HG02885 (cell line): ENCODE data around the gene SCTR.
A peak's percentile ranks its signal among the peaks of the same experiment; 100 is the strongest.

Experiments used
- ATAC-seq: cut with Tn5 transposase; IDR thresholded peaks from one replicate; pipeline ENCODE4 v1.9.1; 2021; ENCODE audit warnings: mild to moderate bottlenecking; ENCODE audit not compliant: unreplicated experiment, poor library complexity

Gene SCTR

DNA sequence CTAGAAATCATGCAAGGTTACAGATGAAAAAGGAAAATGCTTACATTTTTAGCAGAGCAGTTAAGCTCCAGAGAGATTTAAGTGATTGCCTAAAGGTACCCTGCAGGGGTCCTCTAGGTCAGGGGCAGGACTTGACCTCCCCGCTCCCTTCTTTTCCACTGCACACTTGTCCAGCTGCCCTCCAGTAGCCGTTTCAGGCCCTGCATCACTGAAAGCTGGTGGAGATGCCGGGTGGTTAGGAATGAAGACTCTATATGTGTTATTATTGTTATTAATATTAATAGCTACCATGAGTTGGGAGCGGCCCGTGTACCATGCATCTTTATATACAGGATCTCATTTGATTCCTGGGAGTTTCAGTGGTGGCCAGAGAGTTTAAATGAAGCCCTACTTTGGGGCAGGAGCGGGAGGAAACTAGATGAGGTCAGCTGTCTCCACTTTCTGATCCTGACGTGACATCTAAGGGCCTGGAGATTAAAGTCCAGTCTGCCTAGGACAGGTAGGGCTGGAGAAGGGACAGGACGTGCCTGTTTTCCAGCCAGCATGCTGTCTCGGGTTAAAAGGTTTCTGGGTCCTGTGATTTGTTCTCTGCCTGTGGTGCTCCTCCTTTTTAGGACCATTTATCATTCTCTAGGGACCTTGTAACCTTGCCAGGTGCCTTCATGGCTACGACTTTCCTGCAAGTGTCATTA, 90.5 kb downstream of the SCTR start:
- ATAC-seq = no peak

DNA sequence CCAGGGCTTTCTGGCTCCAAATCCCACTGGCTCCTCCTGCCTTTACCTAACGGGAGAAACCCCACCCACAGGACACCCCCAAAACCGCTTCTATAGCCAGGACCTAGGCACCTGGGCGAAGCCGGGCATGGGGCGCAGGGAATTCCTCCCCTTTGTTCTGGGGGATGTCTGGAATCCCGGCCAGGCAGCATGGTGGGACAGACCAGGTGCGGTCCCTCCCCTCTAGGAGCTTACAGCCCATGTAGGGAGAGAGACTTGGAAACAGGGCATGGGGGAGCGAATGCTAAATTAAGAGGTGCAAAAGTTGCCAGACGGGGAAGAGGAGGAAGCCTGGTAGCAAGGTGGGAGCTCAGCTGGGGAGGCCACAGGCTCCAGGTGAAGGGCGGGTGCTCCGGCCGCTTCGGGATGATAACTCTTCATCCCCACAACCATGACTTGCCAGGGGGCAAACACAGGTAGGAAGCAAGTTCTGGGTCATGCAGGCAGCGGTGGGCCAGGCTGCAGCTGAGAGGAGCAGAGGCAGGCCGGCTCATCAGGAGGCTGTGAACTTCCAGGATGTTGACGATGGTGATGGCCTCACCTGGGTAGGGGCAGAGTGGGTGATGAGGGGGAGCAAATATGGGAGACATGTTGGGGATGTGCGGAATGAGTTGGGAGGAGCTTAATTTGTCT, 91.3 kb downstream of the SCTR start:
- no peak for ATAC-seq

GRCh38 chr2:119431976-119432850, 92.1 kb downstream of the SCTR start:
- no peak for ATAC-seq

GRCh38 chr2:119431155-119431975, 92.9 kb downstream of the SCTR start, which contains the start of gene TMEM37:
TSS of gene TMEM37 (plus strand) at chr2:119431854. CDS start at chr2:119431904, 50 bp downstream.
- ATAC-seq = peak; percentile 62

DNA sequence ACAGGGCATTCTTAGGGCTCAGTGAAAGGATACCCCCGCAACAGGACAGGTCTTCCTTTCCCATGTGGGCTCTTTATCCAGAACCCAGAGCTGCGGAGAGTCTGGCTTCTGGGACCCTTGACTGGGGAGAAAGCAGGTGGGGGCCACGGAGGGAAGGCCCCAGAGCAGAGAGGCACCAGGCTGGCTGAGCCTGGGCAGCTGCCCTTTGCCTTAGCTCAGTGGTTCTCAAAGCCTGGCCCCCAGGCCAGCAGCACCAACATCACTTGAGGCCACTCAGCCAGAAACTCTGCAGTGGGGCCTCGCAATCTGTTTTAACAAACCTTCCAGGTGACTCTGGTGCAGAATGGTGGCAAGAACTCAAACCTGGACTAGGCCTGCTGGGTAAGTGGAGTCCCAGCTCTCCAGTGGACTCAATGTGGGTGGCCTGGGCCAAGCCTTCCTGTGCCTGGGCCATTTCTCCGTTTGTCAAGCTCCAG, 94.2 kb downstream of the SCTR start:
- ATAC-seq = no peak

- ATAC-seq = peak; percentile 18
Observed at GRCh38 chr2:119429225-119429981, 94.9 kb downstream of the SCTR start.

DNA sequence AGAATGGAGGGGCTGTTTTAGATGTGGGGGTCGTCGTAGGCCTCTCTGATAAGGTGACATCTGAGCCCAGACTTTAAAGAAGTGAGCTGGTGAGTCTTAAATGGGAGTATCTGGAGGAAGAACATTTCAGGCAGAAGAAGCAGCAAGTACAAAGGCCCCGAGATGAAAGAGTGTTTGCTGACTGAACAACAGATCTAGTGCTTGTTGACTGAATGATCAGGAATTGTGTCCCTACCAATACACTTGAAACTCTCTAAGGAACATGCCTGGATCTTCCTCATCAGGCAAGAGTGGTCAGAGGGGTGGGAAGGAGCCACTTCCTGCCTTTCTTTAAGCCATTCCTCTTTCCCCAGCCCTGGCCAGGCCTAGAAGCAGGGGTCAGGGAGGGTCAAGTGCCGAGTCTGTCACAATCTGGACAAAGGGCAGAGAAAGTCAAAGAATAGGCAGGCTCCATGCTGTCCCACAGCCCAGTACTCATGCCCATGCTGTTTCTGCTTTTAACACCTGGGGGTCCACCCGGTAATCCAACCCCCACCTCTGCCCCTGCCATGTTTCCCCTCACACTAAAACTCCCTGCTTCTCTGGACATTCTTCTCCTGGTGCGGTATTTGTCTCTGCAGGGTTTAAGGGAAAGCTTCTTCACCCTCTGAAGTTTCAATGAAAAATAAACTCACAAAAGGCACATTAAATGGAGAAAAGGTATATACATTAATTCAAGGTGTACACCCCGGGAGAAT, 95.6 kb downstream of the SCTR start:
- no peak for ATAC-seq

DNA sequence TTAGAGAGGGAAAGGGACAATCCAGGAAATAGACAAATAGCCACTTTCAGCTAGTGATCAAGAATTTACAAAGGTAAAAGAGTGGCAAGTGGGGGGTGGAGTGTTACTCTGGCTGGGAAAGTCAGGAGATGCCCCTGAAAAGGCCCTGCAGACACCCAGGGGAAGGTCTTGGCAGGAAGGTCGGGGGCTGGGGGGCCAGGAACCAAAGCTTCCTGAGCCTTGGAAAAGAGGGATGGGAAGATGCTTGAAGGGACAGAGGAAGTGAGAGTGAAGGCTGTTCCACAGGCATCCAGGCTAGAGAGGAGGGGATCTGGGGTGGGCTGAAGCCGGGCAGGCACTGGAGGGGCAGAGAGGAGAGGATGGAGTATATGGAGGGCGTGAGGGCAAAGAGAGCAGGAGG, 96.5 kb downstream of the SCTR start:
- ATAC-seq = no peak

DNA sequence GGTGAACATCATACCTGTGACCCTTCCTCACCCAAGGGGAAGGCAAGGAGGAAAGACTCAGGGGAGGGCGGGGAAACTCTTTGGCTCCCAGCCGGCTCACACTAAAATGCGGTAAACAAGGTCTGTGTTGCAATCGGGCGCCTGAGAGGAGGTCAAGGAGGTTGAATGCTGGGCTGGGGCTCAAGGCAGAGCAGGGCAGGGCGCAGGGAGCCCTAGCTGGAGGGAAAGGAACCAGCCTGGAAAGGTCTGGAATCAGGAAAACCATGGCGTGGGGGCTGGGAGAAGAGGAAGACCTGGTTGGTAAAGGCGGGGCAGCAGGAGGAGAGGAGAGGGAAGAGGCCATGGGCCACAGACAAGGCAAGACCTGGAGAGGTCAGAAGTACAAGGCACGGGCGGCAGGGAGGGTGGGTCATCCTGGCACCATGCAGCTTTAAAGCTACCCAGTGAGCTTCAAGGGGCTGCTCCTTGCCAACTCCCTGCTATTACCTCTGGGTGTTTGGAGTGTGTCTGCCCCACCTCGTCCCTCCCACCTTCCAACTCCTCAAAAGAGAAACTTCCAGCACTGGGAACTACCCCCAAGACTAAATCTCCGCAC, 97.4 kb downstream of the SCTR start:
- no peak for ATAC-seq

- no peak for ATAC-seq
Observed at GRCh38 chr2:119426396-119426675, 97.9 kb downstream of the SCTR start.

- no peak for ATAC-seq
Observed at GRCh38 chr2:119425620-119426395, 98.5 kb downstream of the SCTR start.

GRCh38 chr2:119425119-119425405, 99.2 kb downstream of the SCTR start:
- no peak for ATAC-seq

DNA sequence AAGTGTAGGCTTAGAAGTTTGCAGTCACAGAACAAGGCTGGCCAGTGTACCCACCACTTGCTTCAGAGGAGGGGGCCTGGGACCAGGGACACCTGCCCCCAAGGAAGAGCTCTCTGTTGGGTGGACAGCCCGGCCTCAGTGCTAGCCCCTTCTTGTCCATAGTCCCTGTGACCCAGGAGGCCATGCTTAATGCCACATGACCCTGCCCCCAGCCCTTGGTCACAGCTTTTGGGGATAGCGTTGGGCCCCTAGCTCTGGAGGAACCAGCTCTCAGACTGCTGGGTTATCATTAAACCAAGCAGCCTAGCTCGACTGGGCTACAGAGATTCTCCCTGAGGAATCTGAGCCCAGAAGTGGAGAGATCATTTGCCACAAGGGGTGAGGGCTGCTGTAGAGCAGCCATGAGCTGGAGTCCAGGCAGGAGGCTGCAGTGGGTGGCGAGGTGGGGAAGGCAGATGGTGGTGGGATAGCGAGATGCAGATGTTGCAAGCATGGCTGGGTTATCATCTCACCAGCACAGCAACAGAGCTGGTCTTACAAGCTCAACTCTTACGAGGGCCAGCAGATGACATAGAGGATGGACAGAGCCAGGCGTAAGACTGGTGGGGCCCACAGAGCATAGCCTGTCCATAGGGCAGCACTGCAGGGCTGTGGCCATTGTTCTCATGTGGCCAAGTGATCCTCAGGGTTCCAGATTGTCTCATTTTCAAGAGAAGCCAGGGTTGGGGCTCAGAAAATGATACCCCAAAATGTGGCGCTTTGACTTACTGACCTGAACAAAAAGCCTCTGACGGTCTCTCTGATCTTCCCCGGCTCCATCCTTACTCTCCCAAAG, 99.8 kb downstream of the SCTR start:
- no peak for ATAC-seq

- no peak for ATAC-seq
Observed at GRCh38 chr2:119423811-119424210, 100.5 kb downstream of the SCTR start.

GRCh38 chr2:119423108-119423444, 101.2 kb downstream of the SCTR start:
- ATAC-seq = no peak

DNA sequence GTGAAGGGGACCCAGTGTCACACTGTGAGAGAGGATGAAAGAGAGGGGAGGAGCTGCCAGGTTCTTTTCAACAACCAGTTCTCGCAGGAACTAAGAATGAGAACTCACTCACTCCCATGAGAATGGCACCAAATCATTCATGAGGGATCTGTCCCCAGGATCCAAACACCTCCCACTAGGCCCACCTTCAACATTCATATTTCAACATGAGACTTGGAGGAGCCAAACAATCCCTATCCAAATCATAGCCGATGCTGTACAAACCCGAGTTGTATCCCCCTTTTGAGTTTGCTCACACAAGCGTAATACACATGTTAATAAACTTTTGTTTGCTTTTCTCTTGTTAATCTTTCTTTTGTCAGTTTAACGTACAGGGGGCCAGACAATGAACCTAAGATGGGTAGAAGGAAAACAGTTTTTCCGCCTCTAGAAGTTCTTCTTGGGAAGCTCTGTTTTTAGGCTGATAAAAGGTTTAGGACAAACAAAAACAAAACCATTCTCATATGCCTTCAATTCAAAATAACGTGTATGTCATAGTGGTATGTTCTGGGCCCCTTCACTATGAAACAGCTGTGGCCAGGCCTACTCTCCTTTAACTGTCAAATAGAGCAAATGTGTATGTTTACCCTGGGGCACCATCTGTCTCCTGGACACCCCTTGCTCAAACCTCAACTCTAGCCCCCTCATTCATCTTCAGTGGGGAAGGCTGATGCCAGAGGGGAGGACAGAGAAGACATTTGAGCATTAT, 101.7 kb downstream of the SCTR start:
- ATAC-seq = no peak

GRCh38 chr2:119421741-119422140, 102.5 kb downstream of the SCTR start:
- ATAC-seq = no peak
